GM10248 (cell line): ENCODE measurements around the gene PDE11A.

Experiments used
- CTCF ChIA-PET: fragments of 300-600 bp; sonication (Branson Sonifier 250); formaldehyde crosslinking; extraction: SDS; loops from one replicate; lab custom pipeline; 2021; ENCODE audit warnings: antibody characterized with exemption; lab: Yijun Ruan, JAX
- POLR2A ChIA-PET: fragments of 350-650 bp; sonication (Branson Sonifier 250); formaldehyde crosslinking; extraction: SDS; loops from one replicate; lab custom pipeline; 2020; ENCODE audit warnings: antibody characterized with exemption; lab: Yijun Ruan, JAX
- DNase-seq: peaks from one replicate; pipeline ENCODE4 v3.0.0; 2012; ENCODE audit errors: extremely low spot score
- TF ChIP-seq, protein P1 (sequence below): IDR thresholded peaks from 2 replicates; pipeline ENCODE4 v1.5.1; 2012; ENCODE audit warnings: mild to moderate bottlenecking, low read depth; ENCODE audit errors: extremely low read depth, missing control alignments, control extremely low read depth

The PDE11A gene

DNA sequence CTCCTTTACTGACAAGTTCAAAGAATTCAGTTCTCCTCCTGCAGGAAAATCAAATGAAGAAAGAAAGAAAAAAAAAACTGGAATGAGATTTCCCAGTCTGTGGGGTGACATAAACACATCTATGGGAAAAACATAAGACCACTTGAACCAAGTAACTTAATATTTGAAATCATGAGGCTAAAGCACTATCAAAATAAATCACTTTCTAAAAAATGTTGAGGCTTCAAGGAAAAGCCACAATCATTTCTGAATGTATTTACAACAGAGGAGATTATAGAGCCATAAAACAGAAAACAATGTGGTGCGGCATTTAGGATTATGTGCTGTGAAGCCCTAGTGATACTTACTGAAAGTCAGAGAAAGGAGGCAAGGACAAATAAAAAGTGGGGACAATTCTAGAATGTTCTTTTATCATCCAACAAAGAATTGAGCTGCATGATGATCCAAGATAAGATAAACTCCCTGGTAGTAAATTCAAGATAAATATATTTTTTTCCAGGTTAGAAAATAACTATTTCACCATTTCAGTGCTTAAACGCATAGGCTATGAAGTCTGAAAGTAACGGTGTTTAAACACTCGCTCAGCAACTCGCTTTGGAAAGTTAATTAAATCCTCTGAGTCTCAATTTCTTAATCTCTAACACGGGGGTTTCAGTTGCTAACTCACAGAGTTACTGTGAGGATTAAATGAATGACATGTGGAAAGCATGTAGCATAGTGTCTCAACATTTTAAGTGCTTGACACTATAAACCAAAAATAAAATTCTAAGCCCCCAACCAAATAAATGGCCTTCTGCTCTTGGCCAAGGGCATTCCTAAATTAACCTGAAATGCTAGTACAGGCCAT lies 391.5 kb downstream of the PDE11A start:
- no peak for DNase-seq
- TF ChIP-seq, protein P1, sequence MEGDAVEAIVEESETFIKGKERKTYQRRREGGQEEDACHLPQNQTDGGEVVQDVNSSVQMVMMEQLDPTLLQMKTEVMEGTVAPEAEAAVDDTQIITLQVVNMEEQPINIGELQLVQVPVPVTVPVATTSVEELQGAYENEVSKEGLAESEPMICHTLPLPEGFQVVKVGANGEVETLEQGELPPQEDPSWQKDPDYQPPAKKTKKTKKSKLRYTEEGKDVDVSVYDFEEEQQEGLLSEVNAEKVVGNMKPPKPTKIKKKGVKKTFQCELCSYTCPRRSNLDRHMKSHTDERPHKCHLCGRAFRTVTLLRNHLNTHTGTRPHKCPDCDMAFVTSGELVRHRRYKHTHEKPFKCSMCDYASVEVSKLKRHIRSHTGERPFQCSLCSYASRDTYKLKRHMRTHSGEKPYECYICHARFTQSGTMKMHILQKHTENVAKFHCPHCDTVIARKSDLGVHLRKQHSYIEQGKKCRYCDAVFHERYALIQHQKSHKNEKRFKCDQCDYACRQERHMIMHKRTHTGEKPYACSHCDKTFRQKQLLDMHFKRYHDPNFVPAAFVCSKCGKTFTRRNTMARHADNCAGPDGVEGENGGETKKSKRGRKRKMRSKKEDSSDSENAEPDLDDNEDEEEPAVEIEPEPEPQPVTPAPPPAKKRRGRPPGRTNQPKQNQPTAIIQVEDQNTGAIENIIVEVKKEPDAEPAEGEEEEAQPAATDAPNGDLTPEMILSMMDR: no peak
- POLR2A ChIA-PET: no interaction called here
- CTCF ChIA-PET: interaction anchor here (1.1 kb wide), 1 partner anchor 13 kb away, joined by 3 read pairs; no protein-coding TSS in a partner anchor

DNA sequence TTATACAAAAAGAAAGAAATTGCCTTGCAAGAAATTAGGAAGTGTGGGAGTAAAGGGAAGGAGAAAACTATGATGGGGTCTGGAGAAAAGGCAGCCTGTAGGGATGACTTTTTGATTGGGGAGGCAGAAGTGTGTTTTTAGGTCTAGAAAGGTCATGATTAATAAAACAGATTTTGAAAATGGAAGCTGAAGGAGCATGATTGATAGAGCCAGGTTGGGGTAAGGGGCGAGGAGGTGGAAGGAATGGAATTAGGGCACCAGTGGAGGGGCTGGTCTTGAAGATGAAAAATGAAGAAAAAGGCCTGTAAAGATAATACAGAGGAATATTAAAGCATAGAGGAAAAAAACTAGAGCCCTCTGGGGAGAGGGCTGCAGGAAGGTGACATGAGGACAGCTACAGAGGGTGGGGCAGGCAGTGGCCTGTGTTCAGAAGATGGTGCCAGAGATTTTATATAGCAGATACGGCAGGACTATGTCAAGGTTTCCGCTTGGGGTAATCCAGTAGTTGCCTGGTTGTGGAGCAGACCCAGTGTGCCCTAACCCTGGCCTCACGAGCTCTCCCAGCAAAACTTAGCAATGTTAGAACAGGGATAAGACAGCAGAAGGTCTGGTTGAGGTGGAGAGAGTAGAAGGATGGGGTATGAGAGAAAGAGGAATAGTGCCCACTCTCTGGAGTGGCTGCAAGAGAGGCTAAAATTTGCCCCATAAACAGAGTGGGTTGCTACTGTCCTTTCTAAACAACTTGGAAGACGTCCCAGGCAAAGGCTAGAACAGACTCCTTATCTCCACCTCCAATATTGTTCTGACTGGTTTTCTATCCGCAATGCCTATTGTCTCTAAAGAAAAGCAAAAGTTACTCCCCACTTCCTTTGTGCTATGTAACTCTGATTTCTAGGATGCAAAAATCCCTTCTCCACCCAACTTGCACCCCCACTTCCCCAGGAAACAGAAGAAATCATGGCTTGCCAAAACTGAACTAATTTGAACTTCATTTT lies 392.7 kb downstream of the PDE11A start:
- DNase-seq: no peak
- TF ChIP-seq, protein P1: no peak
- POLR2A ChIA-PET: no interaction called here
- CTCF ChIA-PET: no interaction called here

DNA sequence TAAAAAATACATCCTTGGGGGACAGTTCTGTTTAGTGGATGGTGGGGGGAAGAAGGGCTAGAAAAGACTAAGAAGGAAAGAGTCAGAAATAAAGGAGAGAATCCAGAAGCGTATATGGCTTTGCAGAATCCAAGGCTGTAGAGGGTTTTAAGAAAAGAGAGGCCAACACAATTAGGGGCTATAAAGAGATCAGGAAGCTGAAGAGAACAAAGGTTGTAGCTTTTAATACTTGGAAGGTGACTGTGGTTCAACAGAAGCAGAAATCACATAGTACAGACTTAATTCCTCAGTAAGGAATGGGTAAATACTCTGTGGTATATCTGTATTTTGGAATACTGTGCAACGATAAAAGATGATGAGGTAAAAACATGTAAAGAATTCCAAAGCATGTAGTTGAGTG lies 393.6 kb downstream of the PDE11A start:
- TF ChIP-seq, protein P1: no peak
- DNase-seq: no peak
- ChIA-PET POLR2A (no interaction called here), CTCF (no interaction called here)

DNA sequence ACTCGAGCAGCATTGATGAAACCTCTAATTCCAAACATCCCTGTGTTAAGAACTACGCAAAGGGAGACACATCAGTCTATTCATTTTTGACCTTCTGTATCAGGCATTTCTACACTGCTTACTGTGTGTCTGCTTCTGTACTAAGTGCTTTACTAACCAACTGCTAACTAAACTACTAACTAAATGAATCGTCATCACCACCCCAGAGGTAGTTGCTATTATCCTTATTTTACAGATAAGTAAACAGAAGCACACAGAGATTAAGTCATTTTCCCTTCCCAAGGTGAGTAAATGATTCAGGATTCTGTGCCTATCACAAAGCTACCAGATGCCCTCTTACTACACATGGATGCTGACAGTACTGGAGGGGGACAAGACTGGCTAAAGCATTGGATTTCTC lies 395.9 kb downstream of the PDE11A start:
- ChIA-PET POLR2A (interaction anchor here (0.5 kb wide), 1 partner anchor 1204 kb away, joined by 3 read pairs; no protein-coding TSS in a partner anchor), CTCF (interaction anchor here (1.1 to 1.5 kb wide), 3 partner anchors 14 to 47 kb away, joined by 3 to 4 read pairs (median 4); no protein-coding TSS in a partner anchor)
- TF ChIP-seq, protein P1: no peak
- no peak for DNase-seq

DNA sequence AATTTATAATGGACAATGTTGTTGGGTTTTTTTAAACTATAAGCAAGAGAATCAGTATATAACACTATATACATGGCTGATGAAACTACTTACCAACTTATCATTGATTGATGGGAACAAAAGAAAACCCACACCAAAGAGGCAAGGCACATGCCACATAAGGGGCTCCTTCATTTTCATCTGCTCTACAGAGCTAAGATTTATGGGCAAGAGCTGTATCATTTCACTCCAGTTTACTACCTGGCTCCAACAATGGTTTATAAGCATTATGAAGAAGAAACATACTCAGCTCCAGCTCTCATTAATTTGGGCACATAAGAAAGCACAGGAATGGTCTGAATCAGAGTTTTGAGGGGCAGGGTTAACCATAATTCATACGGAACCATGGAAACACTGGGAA lies 396.8 kb downstream of the PDE11A start:
- CTCF ChIA-PET: interaction anchor here (0.9 to 1.5 kb wide), 5 partner anchors 13 to 339 kb away, joined by 3 to 4 read pairs (median 3); no protein-coding TSS in a partner anchor
- no peak for DNase-seq
- TF ChIP-seq, protein P1: no peak
- POLR2A ChIA-PET: no interaction called here

DNA sequence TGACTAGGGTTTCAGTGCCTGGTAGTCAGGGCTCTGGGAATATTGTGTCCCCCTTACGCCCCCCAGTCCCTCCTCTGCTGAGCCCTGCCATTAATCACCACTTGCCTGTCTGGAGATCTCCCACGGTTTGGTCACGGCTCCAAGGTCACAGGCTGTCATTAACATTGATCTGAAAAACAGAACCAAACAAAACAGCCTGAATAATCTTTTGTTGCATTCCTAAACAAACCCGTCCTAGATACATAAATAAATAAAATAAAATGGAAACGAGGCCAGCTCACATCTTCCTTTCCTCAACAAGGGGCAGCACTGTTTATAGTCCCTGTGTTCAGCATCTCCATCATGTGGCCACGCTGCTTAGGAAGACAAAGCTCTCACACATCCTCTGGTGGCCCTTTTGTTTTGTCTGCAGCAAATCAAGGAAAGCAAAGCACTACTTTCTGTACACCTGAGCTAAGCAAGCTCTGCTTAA lies 397.2 kb downstream of the PDE11A start:
- DNase-seq: no peak
- TF ChIP-seq, protein P1: no peak
- ChIA-PET POLR2A (no interaction called here), CTCF (interaction anchor here (0.9 to 1.5 kb wide), 5 partner anchors 13 to 339 kb away, joined by 3 to 4 read pairs (median 3); no protein-coding TSS in a partner anchor)
